Body of pancreas (tissue), 4 donors: ENCODE data around the gene PITX2.

Source experiments
- POLR2A ChIP-seq, 3 donors: fragments of 450-650 bp; IDR thresholded peaks; one replicate each; pipeline ENCODE4 v1.6.1; 2016; ENCODE audit warnings: antibody characterized with exemption in 3 of 3, mild to moderate bottlenecking in 2 of 3
- TF ChIP-seq, protein P1 (sequence below), 7 experiments: fragments of 450-650 bp in 4 of 7; fragments of 200-600 bp in 3 of 7; sonication (generic) in 3 of 7; IDR thresholded peaks; one replicate each; pipeline ENCODE4 v1.5.1; 2016 to 2019; ENCODE audit warnings: antibody characterized with exemption in 7 of 7

DNA sequence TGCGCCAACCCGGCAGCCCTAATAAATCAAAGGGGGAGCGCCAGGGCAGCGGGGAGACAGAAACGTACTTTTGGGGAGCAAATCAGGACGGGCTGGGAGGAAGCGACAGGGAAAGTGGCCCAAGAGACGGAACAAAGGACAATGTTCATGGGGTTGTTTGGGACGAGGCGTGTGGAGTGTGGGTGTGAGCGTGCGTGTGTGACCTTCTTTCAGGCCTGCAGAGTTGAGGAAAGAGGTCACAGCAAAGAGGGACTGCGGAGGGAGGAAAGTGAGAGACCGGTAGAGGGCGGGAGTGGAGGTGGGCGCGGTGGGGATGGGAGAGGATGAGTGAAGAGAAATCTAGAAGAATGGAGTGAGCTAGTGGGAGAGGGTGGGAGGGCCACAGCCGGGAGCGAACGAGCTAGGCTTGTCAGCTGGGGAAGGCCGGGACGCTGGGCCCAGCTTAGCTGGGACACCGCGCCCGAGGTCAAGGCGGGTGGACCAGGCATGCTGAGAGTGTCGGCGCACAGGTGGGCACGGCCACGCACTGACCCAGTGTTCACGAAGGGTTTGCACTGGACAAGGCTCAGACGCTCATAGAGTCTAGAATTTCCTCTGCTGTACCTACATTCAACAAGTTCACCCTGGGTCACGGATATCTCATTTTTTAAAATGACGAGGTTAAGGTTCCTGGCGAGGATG lies 14.7 kb upstream of the PITX2 start:
- TF ChIP-seq, protein P1, sequence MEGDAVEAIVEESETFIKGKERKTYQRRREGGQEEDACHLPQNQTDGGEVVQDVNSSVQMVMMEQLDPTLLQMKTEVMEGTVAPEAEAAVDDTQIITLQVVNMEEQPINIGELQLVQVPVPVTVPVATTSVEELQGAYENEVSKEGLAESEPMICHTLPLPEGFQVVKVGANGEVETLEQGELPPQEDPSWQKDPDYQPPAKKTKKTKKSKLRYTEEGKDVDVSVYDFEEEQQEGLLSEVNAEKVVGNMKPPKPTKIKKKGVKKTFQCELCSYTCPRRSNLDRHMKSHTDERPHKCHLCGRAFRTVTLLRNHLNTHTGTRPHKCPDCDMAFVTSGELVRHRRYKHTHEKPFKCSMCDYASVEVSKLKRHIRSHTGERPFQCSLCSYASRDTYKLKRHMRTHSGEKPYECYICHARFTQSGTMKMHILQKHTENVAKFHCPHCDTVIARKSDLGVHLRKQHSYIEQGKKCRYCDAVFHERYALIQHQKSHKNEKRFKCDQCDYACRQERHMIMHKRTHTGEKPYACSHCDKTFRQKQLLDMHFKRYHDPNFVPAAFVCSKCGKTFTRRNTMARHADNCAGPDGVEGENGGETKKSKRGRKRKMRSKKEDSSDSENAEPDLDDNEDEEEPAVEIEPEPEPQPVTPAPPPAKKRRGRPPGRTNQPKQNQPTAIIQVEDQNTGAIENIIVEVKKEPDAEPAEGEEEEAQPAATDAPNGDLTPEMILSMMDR (IDR thresholded peaks at IDR 0.05): no peak
- TF ChIP-seq POLR2A (IDR thresholded peaks at IDR 0.05): no peak
